CD4-positive, alpha-beta memory T cell (primary cell): Measurements from ENCODE around the gene RNF213. TPM values are rescaled to one million over a fixed set of nuclear protein-coding genes. Genes with fewer than 3 reads are reported as not detected.
A peak's percentile ranks its signal among the peaks of the same experiment; 100 is the strongest.

Experiments used
- CTCF ChIA-PET: fragments of 350-600 bp; sonication (Branson Sonifier 250); formaldehyde crosslinking; loops from one replicate; lab custom pipeline; 2021; ENCODE audit warnings: inconsistent platforms; ENCODE audit not compliant: partially characterized antibody; lab: Charles Lee
- POLR2A ChIA-PET: fragments of 350-600 bp; sonication (Branson Sonifier 250); formaldehyde crosslinking; loops from one replicate; lab custom pipeline; 2021; ENCODE audit not compliant: partially characterized antibody; lab: Charles Lee
- DNase-seq, 5 donors: peaks; one replicate each; pipeline versions ENCODE4 v3.0.0 to v3.0.0-alpha.2; 2020 to 2022; ENCODE audit warnings: mixed read lengths in 1 of 5
- H3K27ac ChIP-seq: one replicate; pipeline ENCODE4 v1.7.0; 2013; ENCODE audit warnings: low read depth, low read length
- H3K27me3 ChIP-seq: 2 replicates; pipeline ENCODE4 v1.7.0; 2013; ENCODE audit warnings: mild to moderate bottlenecking, low read length, moderate library complexity; ENCODE audit not compliant: insufficient read depth
- H3K36me3 ChIP-seq: 2 replicates; pipeline ENCODE4 v1.7.0; 2013; ENCODE audit warnings: mild to moderate bottlenecking, low read length, moderate library complexity; ENCODE audit not compliant: insufficient read depth
- H3K4me1 ChIP-seq: 2 replicates; pipeline ENCODE4 v1.7.0; 2013; ENCODE audit warnings: mild to moderate bottlenecking, low read length, moderate library complexity; ENCODE audit not compliant: insufficient read depth
- H3K4me3 ChIP-seq, 2 donors: one replicate each; pipeline ENCODE4 v1.7.0; 2013; ENCODE audit warnings: low read length in 2 of 2, mild to moderate bottlenecking in 1 of 2
- H3K9me3 ChIP-seq, 2 donors: one replicate each; pipeline ENCODE4 v1.7.0; 2013; ENCODE audit warnings: low read length in 2 of 2, control low read depth in 1 of 2; ENCODE audit not compliant: control insufficient read depth in 1 of 2
- H3K27ac Mint-ChIP-seq, 7 donors: one replicate each; pipeline ENCODE4 v1.8.0; 2020 to 2021; ENCODE audit warnings: mixed read lengths in 7 of 7, mild to moderate bottlenecking in 6 of 7, inconsistent platforms in 3 of 7, moderate library complexity in 3 of 7
- H3K27me3 Mint-ChIP-seq, 2 donors: one replicate each; pipeline ENCODE4 v1.8.0; 2020 to 2021; ENCODE audit warnings: mixed read lengths in 2 of 2
- H3K36me3 Mint-ChIP-seq, 2 donors: one replicate each; pipeline ENCODE4 v1.8.0; 2020 to 2021; ENCODE audit warnings: mixed read lengths in 2 of 2, inconsistent platforms in 1 of 2, mild to moderate bottlenecking in 1 of 2
- H3K4me1 Mint-ChIP-seq, 4 donors: one replicate each; pipeline ENCODE4 v1.8.0; 2020 to 2021; ENCODE audit warnings: mixed read lengths in 4 of 4, mild to moderate bottlenecking in 1 of 4
- H3K4me3 Mint-ChIP-seq, 8 donors: one replicate each; pipeline ENCODE4 v1.8.0; 2020 to 2021; ENCODE audit warnings: mixed read lengths in 8 of 8, mild to moderate bottlenecking in 7 of 8, moderate library complexity in 6 of 8, inconsistent platforms in 3 of 8
- H3K9me3 Mint-ChIP-seq, 8 donors: one replicate each; pipeline ENCODE4 v1.8.0; 2020 to 2021; ENCODE audit warnings: mixed read lengths in 8 of 8, mild to moderate bottlenecking in 5 of 8, inconsistent platforms in 3 of 8, moderate library complexity in 1 of 8
- intact Hi-C: fragments of 100-400 bp; cut with micrococcal nuclease; formaldehyde crosslinking; loops from one replicate; pipeline ENCODE4 v1.15.1; 2023
- polyA plus RNA-seq, 2 donors: library from polyadenylated mRNA; unstranded; fragments of 300-500 nt; fragmentation: Illumina TruSeq; gene quantifications; one replicate each; pipeline ENCODE4 v1.2.3, GENCODE V29; 2021
- total RNA-seq, 2 experiments: library from RNA; stranded (reverse); gene quantifications; one replicate each; pipeline ENCODE4 v1.2.3, GENCODE V29; 2021

The RNF213 gene
- total and polyA plus RNA-seq, 4 experiments from 2014 or later = 11.2 to 399 (median 217) TPM

DNA sequence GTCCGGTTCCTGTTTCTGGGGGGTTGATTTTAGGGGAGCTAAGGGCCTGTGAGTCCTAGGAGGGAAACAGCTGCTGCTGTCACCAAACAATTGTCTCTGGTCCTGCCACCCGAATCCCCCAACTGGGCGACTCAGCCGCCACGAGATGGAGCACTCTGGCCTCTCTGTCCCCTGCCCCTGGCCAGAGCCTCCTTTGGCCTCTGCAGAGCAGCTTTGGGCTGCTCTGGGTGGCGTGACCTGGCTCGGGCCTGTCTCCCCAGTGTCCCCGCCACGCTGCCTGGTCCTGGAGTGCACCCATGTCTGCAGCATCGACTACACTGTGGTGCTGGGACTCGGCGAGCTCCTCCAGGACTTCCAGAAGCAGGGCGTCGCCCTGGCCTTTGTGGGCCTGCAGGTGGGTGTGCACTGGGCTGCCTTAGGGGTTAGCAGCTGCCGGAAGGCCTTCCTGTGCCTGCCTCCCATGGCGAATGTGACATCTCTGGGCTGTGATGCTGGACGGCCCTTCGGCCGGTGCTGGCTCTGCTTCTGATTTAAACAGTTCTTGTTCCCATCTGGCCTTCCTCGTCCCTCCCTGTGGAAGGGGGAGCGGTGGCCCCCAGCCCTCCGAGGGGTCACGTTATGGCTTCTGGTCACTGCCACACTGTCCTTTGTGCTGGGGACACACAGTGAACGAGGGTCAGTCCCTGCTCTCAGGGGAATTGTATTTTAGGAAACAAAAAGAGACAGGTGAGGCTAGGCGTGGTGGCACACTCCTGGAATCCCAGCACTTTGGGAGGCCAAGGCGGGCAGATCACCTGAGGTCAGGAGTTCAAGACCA, 11.6 kb upstream of the RNF213 start:
- Histone ChIP-seq H3K4me3 (no peak overlapping the region), H3K27me3 (no peaks in the 10 kb centered on the region), H3K9me3 (no peaks in the 10 kb centered on the region), H3K27ac (no peak overlapping the region), H3K36me3 (no peaks in the 10 kb centered on the region), H3K4me1 (peaks cover 10% of the 10 kb centered on the region)
- ChIA-PET POLR2A (no interaction called here), CTCF (no interaction called here)
- no peaks in the 10 kb centered on the region for H3K9me3 Mint-ChIP-seq
- H3K27ac Mint-ChIP-seq = peak overlapping the region in 1 of 7 donors; percentile 35
- H3K4me3 Mint-ChIP-seq = no peak overlapping the region
- H3K27me3 Mint-ChIP-seq = no peaks in the 10 kb centered on the region
- H3K4me1 Mint-ChIP-seq = peaks cover 4 to 21% (median 9%) of the 10 kb centered on the region in 4 donors
- DNase-seq = no peak
- H3K36me3 Mint-ChIP-seq = peaks cover 3 to 15% of the 10 kb centered on the region in 2 donors
- intact Hi-C loops = no loop called here

GRCh38 chr17:80251966-80252365, 8.7 kb upstream of the RNF213 start:
- no peaks in the 10 kb centered on the region for H3K27me3 Mint-ChIP-seq
- H3K27me3 ChIP-seq = no peaks in the 10 kb centered on the region
- H3K9me3 Mint-ChIP-seq = no peaks in the 10 kb centered on the region
- H3K36me3 Mint-ChIP-seq = peaks cover 0 to 6% of the 10 kb centered on the region in 2 donors
- H3K27ac ChIP-seq = no peak overlapping the region
- H3K4me3 Mint-ChIP-seq = no peak overlapping the region
- no peaks in the 10 kb centered on the region for H3K36me3 ChIP-seq
- intact Hi-C loops = loop anchor here (2.0 kb wide), 1 partner anchor 105 kb away; the partner anchor contains the start of gene EIF4A3
- H3K27ac Mint-ChIP-seq = peak overlapping the region in 6 of 7 donors; percentile 19 to 94 (median 62)
- ChIA-PET CTCF (interaction anchor here (1.7 to 7.8 kb wide), 4 partner anchors 14 to 56 kb away, joined by 5 to 90 read pairs (median 18); no protein-coding TSS in a partner anchor), POLR2A (interaction anchor here (0.7 to 6.7 kb wide), 5 partner anchors 12 to 151 kb away, joined by 3 to 47 read pairs (median 6); partner anchors contain the start of gene GAA)
- DNase-seq = no peak
- H3K4me1 ChIP-seq = peaks cover 25% of the 10 kb centered on the region
- no peaks in the 10 kb centered on the region for H3K9me3 ChIP-seq
- H3K4me3 ChIP-seq = no peak overlapping the region
- peaks cover 15 to 38% (median 23%) of the 10 kb centered on the region in 4 donors for H3K4me1 Mint-ChIP-seq

DNA sequence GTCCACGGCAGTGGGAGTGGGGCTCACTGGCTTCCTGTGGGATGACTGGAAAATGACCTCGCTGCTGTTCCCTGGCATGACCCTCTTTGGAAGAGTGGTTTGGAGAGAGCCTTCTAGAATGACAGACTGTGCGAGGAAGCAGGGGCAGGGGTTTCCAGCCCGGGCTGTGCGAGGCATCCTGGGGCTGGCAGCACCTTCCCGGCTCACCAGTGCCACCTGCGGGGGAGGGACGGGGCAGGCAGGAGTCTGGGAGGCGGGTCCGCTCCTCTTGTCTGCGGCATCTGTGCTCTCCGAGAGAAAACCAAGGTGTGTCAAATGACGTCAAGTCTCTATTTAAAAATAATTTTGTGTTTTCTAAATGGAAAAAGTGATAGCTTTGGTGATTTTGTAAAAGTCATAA, 7.8 kb upstream of the RNF213 start:
- H3K4me3 Mint-ChIP-seq = no peak overlapping the region
- POLR2A ChIA-PET = interaction anchor here (1.0 to 6.7 kb wide), 5 partner anchors 11 to 105 kb away, joined by 3 to 47 read pairs (median 6); no protein-coding TSS in a partner anchor
- Histone ChIP-seq H3K4me3 (no peak overlapping the region), H3K27ac (no peak overlapping the region), H3K36me3 (no peaks in the 10 kb centered on the region), H3K4me1 (peaks cover 29% of the 10 kb centered on the region), H3K9me3 (no peaks in the 10 kb centered on the region), H3K27me3 (no peaks in the 10 kb centered on the region)
- H3K27ac Mint-ChIP-seq = peak overlapping the region in 6 of 7 donors; percentile 70 to 94 (median 73)
- DNase-seq = peak; percentile 83 to 94 (median 85)
- H3K27me3 Mint-ChIP-seq = no peaks in the 10 kb centered on the region
- peaks cover 15 to 41% (median 27%) of the 10 kb centered on the region in 4 donors for H3K4me1 Mint-ChIP-seq
- H3K9me3 Mint-ChIP-seq = no peaks in the 10 kb centered on the region
- intact Hi-C loops = loop anchor here (1.0 to 2.0 kb wide), 5 partner anchors 8 to 152 kb away; partner anchors contain the start of genes EIF4A3 and GAA
- H3K36me3 Mint-ChIP-seq = peaks cover 0 to 6% of the 10 kb centered on the region in 2 donors
- CTCF ChIA-PET = interaction anchor here (0.6 to 7.8 kb wide), 11 partner anchors 13 to 151 kb away, joined by 3 to 90 read pairs (median 5); partner anchors contain the start of gene GAA

DNA sequence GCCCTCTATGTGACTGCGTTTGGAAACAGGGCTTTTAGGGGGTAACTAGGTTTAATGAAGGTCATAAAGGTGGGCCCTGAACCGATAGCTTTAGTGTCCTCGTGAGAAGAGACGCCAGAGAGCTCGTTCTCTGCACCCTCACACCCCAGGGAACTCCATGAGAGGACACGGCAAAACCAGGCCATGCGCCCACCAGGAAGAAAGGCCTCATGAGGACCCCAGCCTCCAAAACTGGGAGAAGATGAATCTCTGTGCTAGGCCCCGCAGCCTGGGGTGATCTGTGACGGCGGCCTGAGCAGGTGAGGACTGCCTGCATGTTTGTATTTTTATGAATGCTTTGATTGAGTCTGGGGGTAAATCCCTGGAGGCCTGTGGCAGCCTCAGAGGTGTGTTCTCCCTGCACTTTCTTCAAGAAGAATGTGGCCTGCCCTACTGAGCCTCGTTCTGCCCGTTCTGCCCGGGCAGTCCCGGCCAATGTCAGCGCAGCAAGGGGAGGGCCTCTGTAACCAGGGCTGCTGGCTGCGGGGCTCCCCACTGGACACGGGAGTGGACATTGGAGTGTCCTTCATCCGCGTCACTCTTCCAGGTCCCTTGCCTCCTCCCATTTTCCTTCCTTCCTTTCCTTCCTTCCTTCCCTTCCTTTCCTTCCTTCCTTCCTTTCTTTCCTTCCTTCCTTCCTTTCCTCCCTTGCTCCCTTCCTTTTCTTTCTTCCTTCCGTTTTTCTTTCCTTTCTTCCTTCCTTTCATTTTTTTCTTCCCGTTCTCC, 6.8 kb upstream of the RNF213 start:
- H3K27me3 ChIP-seq = no peaks in the 10 kb centered on the region
- intact Hi-C loops = loop anchor here (1.0 to 2.0 kb wide), 5 partner anchors 7 to 153 kb away; partner anchors contain the start of genes EIF4A3 and GAA
- Mint-ChIP-seq H3K4me1 (peaks cover 22 to 50% (median 36%) of the 10 kb centered on the region in 4 donors), H3K4me3 (peak overlapping the region in 2 of 8 donors; percentile 5 to 10), H3K9me3 (no peaks in the 10 kb centered on the region), H3K27ac (peak overlapping the region; percentile 68 to 94 (median 86)), H3K27me3 (no peaks in the 10 kb centered on the region), H3K36me3 (peaks cover 0 to 7% of the 10 kb centered on the region in 2 donors)
- ChIA-PET CTCF (interaction anchor here (0.6 to 7.8 kb wide), 12 partner anchors 12 to 152 kb away, joined by 3 to 90 read pairs (median 5); partner anchors contain the start of gene GAA), POLR2A (interaction anchor here (1.0 to 6.7 kb wide), 5 partner anchors 8 to 106 kb away, joined by 3 to 47 read pairs (median 3); no protein-coding TSS in a partner anchor)
- no peaks in the 10 kb centered on the region for H3K9me3 ChIP-seq
- peak overlapping the region; percentile 4 for H3K27ac ChIP-seq
- DNase-seq = no peak
- H3K4me3 ChIP-seq = no peak overlapping the region
- no peaks in the 10 kb centered on the region for H3K36me3 ChIP-seq
- peaks cover 35% of the 10 kb centered on the region for H3K4me1 ChIP-seq

- H3K27ac Mint-ChIP-seq = peak overlapping the region; percentile 86 to 94 (median 90)
- CTCF ChIA-PET = interaction anchor here (0.6 to 7.8 kb wide), 5 partner anchors 11 to 59 kb away, joined by 3 to 90 read pairs (median 7); no protein-coding TSS in a partner anchor
- peak overlapping the region; percentile 6 to 79 (median 51) for H3K4me3 Mint-ChIP-seq
- peaks cover 27 to 58% (median 41%) of the 10 kb centered on the region in 4 donors for H3K4me1 Mint-ChIP-seq
- DNase-seq = peak; percentile 52 to 79 (median 58)
- peaks cover 43% of the 10 kb centered on the region for H3K4me1 ChIP-seq
- no peaks in the 10 kb centered on the region for H3K36me3 ChIP-seq
- H3K9me3 ChIP-seq = no peaks in the 10 kb centered on the region
- no peaks in the 10 kb centered on the region for H3K9me3 Mint-ChIP-seq
- intact Hi-C loops = no loop called here
- POLR2A ChIA-PET = interaction anchor here (0.7 to 6.7 kb wide), 6 partner anchors 9 to 59 kb away, joined by 3 to 47 read pairs (median 4); no protein-coding TSS in a partner anchor
- no peak overlapping the region for H3K4me3 ChIP-seq
- H3K36me3 Mint-ChIP-seq = peaks cover 0 to 11% of the 10 kb centered on the region in 2 donors
- H3K27ac ChIP-seq = peak overlapping the region; percentile 29
- no peaks in the 10 kb centered on the region for H3K27me3 Mint-ChIP-seq
- no peaks in the 10 kb centered on the region for H3K27me3 ChIP-seq
Observed at GRCh38 chr17:80254396-80255251, 6.0 kb upstream of the RNF213 start.

DNA sequence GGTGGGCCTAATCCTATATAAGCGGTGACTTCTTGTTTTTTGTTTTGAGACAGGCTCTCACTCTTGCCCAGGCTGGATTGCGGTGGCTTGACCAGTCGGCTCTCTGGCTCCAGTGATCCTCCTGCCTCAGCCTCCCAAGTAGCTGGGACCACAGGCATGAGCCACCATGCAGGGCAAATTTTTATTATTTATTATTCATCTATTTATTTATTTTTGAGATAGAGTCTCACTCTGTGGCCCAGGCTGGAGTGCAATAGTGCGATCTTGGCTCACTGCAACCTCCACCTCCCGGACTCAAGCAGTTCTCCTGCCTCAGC, 4.7 kb upstream of the RNF213 start:
- H3K27me3 Mint-ChIP-seq = no peaks in the 10 kb centered on the region
- no peak for DNase-seq
- H3K27ac Mint-ChIP-seq = peak overlapping the region in 4 of 7 donors; percentile 17 to 94 (median 62)
- ChIA-PET POLR2A (interaction anchor here (1.3 to 6.7 kb wide), 2 partner anchors 8 to 61 kb away, joined by 4 to 47 read pairs; no protein-coding TSS in a partner anchor), CTCF (interaction anchor here (7.8 kb wide), 1 partner anchor 60 kb away, joined by 90 read pairs; no protein-coding TSS in a partner anchor)
- Histone ChIP-seq H3K4me1 (peaks cover 49% of the 10 kb centered on the region), H3K4me3 (no peak overlapping the region), H3K9me3 (no peaks in the 10 kb centered on the region), H3K27me3 (no peaks in the 10 kb centered on the region), H3K36me3 (no peaks in the 10 kb centered on the region), H3K27ac (no peak overlapping the region)
- H3K9me3 Mint-ChIP-seq = peaks cover 0 to 2% (median 0%) of the 10 kb centered on the region in 8 donors
- H3K4me1 Mint-ChIP-seq = peaks cover 29 to 61% (median 44%) of the 10 kb centered on the region in 4 donors
- peaks cover 0 to 13% of the 10 kb centered on the region in 2 donors for H3K36me3 Mint-ChIP-seq
- no peak overlapping the region for H3K4me3 Mint-ChIP-seq
- intact Hi-C loops = no loop called here
